GM12878 (cell line): ENCODE results near the gene ARL4D.

Experiments
- CTCF ChIP-seq, 3 experiments: IDR thresholded peaks in 2 of 3; conservative IDR thresholded peaks in 1 of 3; 2 replicates each; pipeline ENCODE4 v1.5.1; 2011; ENCODE audit warnings: low read depth in 3 of 3, low read length in 3 of 3, mild to moderate bottlenecking in 3 of 3, control low read depth in 2 of 3, moderate library complexity in 2 of 3, inconsistent platforms in 1 of 3, mixed read lengths in 1 of 3; ENCODE audit not compliant: control insufficient read depth in 2 of 3, insufficient read depth in 1 of 3; ENCODE audit errors: extremely low read depth in 1 of 3
- MAX ChIP-seq: IDR thresholded peaks from 2 replicates; pipeline ENCODE4 v1.6.1; 2012; ENCODE audit warnings: low read depth, low read length, improper control_type of control experiment
- POLR2A ChIP-seq: IDR thresholded peaks from 2 replicates; pipeline ENCODE4 v1.6.1; 2011; ENCODE audit warnings: low read depth, mild to moderate bottlenecking, low read length
- POLR2AphosphoS5 ChIP-seq: IDR thresholded peaks from 2 replicates; pipeline ENCODE4 v1.6.1; 2011; ENCODE audit warnings: mild to moderate bottlenecking, low read length, inconsistent platforms
- REST ChIP-seq: IDR thresholded peaks from 2 replicates; pipeline ENCODE4 v1.6.1; 2012; ENCODE audit warnings: mild to moderate bottlenecking, low read depth, low read length
- SUZ12 ChIP-seq: fragments of 200-600 bp; sonication (generic); IDR thresholded peaks from one replicate; pipeline ENCODE4 v1.6.1; 2018; ENCODE audit warnings: antibody characterized with exemption, mild to moderate bottlenecking; ENCODE audit not compliant: unreplicated experiment
- TBL1XR1 ChIP-seq: IDR thresholded peaks from 2 replicates; pipeline ENCODE4 v1.6.1; 2012; ENCODE audit warnings: low read depth, low read length, improper control_type of control experiment
- TCF12 ChIP-seq: IDR thresholded peaks from 2 replicates; pipeline ENCODE4 v1.6.1; 2011; ENCODE audit warnings: low read depth, mild to moderate bottlenecking, low read length

GRCh38 chr17:43388359-43389045 lies 10.3 kb upstream of the ARL4D start:
- peak; percentile 79 for TF ChIP-seq POLR2A
- TF ChIP-seq CTCF (IDR thresholded peaks at IDR 0.05 in 2 of 3, conservative IDR thresholded peaks at IDR 0.05 in 1 of 3; ENCODE audit: control insufficient read depth in 2 of 3, extremely low read depth in 1 of 3, insufficient read depth in 1 of 3, low read depth in 3 of 3, low read length in 3 of 3) = no peak
- no peak for TF ChIP-seq SUZ12
- TF ChIP-seq POLR2AphosphoS5 = peak; percentile 59
- no peak for TF ChIP-seq TBL1XR1
- TF ChIP-seq TCF12 = no peak
- no peak for TF ChIP-seq REST
- TF ChIP-seq MAX = no peak
